SIG-M5 (cell line): ENCODE measurements around the gene KSR1.
"Not testable (repeated sequence)": the region's sequence is repeated elsewhere in the genome, so short reads cannot be mapped to it uniquely, and the experiment has no call there.

ENCODE experiments used
- DNase-seq: peaks from one replicate; lab custom pipeline; 2025; lab: John Stamatoyannopoulos, UW

Gene KSR1

DNA sequence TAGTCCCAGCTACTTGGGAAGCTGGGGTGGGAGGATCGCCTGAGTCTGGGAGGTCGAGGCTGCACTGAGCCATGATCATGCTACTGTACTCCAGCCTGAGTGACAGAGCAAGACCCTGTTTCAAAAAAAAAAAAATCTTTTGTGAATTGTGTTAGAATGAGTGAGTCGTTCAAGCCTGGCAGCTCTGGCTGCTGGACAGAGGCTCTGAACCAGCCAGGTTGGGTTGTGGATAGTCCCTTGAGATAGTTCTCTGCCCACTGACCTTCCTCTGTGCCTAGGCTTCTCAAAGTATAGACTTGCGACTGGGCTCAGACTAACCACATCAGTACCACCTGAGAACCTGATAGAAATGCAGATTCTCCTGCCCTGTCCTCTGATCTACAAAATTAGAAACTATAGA lies 2.2 kb upstream of the KSR1 start:
- DNase-seq = no peak

DNA sequence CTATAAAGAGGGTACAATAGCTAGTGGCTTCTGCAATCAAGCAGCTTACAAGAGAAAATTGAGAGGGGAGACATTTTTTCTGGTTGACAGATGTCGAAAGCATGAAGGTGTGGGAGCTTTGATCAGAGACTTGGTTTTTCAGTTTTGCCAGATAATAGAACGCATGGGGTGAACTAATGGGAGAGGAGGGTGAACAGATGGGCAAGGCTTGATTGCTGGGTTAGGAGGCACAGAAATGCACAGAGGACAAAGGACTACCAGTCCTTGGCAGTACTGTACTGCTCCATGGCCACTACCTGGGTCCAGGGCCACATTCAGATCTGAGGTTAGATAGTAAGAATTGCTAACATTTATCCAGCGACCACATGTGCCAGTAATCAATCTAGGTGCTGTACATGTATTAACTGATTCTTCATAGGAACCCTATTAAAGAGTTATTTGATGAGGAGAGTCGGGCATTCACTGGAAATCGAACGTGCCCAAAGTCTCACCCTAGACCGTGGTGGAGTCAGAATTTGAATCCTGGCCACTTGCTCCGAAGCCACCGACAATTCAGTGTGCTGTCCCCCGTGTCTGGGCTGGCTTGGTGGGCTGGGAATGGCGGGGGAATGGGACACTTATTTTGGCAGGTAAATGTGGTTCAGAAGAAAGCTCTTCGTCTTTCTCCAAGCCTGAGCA lies 873 bp upstream of the KSR1 start:
- no peak for DNase-seq

DNA sequence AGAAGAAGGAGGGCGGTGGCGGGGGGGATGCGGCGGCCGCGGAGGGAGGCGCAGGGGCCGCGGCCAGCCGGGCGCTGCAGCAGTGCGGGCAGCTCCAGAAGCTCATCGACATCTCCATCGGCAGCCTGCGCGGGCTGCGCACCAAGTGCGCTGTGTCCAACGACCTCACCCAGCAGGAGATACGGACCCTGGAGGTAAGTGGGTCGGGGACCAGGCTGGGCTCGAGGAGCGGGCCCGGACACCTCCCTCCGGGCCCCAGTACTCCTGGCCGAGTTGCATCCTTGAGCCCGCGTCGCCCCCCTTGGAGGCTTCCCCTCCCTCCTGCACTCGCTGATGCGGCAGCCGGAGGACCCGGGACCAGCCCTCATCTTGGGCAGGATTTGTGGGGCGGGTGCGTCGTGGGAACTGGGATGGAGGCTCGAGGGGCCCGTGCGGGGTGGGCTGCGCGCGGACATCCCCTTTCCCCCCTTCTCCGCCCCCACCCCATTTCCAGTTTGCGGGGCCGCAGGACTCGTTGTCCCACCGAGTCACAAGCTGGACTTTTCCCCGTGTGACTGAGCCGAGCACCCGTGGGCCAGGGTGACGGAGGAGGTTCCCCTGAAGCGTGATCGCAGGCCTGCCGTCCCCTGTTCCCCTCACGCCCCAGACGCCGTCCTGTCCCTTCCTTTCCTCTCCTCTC lies 572 bp downstream of the KSR1 start:
- DNase-seq = no peak

DNA sequence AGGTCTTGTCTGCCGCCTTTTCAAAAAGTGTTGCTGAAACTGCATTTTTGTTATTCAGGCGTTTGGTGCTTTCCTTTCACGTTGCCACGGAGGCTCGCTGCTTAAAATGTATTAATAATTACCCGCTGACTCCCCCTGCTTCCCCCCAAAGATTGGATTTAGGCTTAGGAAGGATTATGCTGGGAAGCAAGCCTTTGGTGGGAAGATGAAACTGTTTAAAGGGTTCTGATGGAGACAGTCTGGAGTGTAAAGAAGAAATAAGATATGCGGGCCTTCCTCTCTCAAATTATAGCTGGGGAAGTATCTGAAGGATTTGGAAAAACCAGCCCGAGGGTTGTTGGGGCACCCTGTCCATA lies 1.1 kb downstream of the KSR1 start:
- no peak for DNase-seq

DNA sequence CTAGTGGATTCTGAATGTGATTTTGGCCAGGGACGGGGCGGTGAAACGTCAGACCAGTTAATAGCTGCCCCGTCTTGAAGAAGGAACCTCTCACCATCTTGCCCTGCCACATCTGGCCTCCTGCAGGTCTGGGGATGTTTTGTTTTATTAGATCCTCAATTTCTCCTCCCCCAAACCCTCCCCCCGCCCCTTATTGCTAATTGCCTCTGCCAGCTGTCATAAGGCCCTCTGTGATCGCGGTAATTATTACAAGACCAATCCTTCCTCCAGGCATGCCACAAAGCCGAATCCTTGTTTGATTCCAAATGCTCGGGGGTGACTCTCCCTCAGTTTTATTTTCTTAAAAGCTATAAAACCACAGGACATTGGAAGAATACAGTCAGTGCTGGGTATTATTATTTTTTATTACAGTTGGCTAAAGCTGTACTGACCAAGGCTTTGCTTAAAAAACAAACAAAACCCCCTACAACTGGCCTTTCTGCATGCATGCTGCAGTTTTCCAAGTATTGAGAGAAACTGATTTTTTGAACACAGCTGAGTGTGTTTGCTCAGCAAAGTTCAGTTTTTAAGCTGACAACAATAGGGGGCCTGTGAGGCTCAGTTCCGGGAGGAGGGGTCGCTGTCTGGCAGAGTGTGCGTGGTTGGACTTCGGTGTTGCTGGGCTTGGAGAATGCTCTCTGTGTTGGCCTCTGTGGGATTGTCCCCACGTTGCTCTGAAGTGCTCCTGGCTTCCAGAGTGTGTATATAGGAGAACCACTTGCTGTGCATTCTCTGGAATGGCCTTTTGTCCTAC lies 1.7 kb downstream of the KSR1 start:
- DNase-seq = no peak

DNA sequence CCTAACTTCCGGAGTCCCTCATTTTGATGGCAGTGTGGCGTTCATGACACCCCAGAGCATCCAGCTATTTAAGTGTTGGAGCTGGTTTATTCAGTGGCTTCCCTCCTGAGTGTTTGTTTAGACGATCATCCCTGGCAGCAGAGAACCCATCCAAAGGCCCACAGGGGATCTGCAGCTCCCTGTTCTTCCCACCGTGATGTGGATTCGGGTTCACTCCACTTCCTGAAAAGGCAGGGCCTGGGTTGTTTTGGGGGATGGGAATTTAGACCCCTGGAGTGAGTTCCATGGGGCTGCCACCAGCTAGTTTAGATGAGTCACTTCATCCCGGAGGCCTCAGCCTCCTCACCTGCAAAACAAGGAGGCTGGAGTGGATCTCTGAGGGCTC lies 2.3 kb downstream of the KSR1 start:
- no peak for DNase-seq

DNA sequence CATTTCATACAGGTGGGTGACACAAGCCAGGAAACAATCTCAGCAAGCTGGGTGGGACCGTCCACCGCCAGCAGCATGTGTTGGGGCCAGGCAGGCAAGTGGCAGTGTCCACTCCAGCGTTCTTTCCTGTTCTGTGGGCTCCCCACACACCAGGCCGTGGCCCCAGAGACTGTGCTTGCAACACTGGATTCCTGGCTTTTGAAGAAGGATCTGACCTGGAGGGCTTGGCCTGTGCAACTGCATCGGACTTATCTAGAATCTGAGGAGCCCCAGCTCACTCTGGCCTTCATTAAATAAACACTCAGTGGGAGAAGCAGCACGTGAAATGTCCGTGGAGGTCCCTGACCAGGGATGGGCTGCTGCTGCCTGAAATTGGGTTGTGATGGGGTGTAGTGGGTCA lies 3.2 kb downstream of the KSR1 start:
- DNase-seq = no peak

DNA sequence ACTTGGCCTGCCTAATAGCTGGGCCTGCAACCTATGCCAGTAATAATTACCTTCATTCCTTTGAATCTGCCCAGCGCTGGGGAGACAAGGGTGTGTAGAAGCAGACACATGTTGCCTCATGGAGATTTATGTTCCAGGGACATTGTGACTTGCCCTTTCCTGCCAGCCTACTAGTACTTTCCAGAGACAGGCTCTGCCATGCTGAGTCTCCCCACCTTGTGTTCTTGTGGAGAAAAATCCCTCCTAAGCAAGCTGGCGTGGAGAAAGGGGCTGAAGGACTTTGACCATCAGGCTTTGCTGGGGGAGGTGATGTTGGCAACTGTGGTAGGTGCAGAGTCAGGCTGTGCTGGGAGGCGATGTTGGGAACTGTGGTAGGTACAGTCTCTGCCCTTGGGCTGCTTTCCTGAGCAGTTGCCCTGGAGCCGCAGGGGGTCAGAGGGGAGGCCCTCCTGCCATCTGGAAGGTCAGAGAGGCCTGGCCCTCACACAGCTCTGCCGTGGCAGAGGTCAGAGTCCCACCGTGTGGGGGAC lies 4.0 kb downstream of the KSR1 start:
- no peak for DNase-seq

DNA sequence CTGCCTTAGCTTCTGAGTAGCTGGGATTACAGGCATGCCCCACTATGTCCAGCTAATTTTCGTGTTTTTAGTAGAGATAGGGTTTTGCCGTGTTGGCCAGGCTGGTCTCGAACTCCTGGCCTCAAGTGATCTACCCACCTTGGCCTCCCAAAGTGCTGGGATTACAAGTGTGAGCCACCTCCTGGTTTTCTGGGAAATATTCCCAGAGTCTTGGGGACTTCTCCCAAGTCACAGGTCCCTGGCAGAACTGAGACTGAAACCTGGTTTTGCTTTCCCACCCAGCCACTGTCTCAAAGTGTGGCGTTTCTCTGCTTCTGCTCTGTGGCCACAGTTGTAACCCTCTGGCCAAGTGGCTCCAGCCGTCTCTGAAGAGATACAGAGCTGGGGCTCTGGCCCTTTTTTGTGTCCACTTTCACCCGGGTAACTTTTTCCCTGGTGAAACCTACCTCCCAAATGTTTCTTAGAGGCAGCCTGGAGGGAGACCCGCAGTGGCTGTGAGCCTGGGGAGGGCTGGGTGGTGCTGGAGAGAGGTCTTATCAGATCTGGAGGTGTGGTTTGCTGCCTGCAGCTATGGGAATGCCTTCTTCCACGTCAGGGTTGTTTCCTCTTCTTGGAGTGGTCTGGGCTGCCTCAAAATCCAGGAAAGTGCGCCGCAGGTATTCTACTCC lies 5.1 kb downstream of the KSR1 start:
- DNase-seq = no peak

DNA sequence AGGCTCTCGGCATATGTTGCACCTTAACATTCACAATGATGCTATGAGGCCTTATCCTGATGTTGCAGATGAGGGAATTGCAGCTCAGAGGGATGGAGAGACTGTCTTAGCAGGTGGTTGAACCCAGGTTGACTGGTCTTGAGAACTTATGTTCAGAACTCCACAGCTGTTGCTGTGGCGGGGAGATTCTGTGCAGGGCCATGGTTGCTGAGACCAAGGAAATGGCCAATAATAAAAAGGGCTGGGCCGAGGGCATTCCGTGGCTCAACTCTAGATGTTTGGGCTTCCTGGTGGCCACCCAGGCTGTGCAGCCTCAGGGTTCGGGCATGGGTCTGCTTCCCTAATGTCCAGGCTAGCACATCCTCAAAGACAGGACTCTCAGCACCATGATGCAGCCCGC lies 5.9 kb downstream of the KSR1 start:
- DNase-seq = no peak

DNA sequence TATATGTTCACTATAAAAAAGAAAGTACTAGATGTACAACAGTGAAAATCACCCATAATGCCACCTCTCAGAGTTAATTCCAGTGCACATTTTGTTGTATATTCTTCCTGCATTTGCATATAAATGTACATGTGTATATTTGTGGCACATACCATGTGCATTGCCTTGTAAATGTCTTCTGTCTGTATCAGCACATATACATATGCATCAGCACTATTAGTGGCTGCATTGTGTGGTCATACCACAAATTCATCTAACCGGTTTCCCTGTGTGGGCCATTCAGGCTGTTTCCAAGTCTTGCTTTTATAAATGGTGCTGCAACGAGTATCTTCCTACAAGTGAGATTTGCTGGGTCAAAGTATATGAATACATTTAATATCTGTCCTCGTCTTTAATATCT lies 6.5 kb downstream of the KSR1 start:
- no peak for DNase-seq

DNA sequence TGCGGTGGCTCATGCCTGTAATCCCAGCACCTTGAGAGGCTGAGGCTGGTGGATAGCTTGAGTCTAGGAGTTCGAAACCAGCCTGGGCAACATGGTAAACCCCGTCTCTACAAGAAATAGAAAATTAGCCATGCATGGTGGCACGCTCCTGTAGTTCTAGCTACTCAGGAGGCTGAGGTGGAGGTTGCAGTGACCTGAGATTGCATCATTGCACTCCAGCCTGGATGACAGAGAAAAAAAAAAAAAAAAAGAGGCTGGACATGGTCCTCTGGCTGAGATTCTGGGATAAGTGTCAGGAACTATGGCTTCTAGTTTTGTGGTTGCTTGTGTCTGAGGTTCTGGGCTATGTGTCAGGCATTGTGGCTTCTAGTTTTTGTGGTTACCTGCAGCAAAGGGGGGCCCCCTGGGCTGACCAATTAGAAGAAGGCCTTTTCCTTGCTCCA lies 7.0 kb downstream of the KSR1 start:
- no peak for DNase-seq

DNA sequence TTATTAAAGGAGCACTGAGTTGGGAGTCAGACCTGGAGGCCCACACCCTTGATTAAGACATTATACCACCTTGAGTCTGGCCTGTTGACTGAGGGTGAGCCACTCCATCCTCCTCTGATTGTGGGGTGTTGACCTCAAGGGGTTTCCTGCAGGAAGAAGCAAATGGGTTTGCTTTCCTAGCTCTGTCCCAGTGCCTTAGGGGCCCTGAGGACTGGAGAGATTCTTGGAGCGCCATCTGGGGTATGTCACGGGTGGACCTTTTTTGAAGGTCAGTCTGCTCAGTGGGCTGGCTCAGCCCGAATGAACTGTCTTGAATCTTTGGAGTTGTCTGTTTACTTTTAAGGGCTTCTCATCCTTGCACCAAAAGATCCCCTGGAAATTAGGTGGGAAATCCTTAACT lies 7.8 kb downstream of the KSR1 start:
- DNase-seq = not testable (repeated sequence)

DNA sequence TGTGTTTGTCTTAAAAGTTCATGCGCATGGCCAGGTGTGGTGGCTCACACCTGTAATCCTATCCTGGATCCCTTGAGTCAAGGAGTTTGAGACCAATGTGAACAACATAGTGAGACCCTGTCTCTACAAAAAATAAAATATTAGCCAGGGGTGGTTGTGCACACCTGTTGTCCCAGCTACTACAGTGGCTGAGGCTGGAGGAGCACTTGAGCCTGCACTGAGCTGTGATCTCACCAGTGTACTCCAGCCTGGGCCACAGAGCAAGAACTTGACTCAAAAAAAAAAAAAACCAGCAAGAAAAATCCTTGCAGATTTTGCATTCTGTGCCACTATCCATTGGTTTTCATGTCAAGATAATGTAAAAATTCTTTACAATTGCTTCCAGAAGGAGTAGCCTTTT lies 8.2 kb downstream of the KSR1 start:
- no peak for DNase-seq

DNA sequence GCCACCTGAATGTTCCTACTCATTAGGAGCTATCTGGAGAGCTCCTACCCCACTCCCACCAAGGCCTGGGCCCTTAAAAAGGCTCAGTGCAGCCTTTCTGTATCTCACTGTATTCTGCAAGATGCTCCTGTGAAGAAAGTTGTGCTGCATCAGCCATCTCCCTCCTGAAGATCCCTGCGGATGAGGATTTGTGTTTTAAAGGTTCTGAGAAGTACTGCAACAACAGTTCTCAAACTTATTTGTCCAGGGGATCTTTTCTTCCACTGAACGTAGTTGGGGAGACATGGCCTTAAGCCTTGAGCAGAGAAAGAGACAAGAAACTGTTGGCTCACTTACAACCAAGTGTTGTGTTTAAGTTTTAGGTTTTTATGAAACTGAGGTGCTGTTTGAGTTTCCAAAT lies 9.6 kb downstream of the KSR1 start:
- DNase-seq = not testable (repeated sequence)

DNA sequence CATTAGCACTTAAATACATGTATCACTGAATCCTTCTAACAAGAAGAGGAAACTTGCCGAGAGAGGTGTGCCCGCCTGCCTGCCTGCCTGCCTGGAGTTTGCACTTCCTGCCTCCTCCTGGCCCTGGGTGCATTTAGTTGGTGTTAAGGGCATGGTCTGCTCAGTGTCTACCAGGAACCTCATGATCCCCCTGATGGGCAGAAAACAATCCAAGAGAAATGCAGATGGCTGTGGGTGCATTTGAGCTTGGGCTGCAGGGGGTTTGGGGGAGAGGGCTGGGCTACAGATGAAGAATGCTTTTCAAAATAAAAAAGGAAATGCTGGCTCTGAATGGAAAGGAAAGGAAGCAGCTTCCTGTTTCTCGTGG lies 10.1 kb downstream of the KSR1 start:
- DNase-seq = no peak

DNA sequence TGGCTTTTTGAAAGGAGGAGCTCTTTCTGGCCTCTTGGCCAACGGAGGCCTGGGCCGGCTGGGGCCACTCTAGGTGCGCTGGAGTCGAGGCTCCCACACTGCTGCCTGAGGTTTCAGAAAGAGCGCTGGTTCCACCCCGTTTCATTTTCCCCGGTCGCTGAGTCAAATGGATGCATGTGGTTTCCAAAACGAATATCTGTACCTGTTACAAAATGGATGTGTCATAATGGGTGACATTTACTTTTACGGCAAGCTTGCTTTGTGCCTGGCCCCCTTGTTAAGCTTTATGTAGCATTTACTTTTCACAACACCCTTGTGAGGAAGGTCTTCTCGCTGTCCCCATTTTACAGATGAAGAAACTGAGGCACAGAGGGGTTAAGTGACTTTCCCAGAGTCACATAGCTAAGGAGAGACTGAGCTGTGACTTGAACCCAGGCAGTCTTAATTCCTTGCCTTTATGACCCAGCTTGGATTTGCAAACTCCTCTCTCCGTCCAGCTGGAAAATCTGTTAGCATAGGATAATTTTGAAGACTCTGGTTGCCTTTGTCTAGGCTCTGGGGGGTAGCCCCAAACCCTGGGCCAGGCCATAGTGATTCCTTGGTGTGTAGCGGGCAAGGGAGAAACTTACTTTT lies 10.6 kb downstream of the KSR1 start:
- no peak for DNase-seq

DNA sequence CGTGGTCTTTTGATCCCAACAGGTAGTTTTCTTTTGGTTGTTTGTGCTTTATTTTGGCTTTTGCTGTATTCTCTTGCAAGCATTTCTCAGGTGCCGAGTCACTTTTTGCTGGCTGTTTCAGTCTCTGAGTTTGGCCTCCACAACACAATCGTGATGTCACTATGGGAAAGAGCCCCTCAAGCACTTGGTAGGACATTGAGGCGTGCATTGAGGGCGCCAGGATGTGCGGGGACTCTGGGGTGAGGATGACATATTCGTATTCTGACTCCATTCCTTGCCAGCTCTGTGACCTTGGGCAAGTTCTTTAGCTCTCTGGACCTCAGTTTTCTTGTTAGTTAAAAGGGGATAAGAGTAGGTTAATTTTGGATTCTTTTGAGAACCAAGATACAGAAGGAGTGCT lies 13.0 kb downstream of the KSR1 start:
- DNase-seq = no peak

DNA sequence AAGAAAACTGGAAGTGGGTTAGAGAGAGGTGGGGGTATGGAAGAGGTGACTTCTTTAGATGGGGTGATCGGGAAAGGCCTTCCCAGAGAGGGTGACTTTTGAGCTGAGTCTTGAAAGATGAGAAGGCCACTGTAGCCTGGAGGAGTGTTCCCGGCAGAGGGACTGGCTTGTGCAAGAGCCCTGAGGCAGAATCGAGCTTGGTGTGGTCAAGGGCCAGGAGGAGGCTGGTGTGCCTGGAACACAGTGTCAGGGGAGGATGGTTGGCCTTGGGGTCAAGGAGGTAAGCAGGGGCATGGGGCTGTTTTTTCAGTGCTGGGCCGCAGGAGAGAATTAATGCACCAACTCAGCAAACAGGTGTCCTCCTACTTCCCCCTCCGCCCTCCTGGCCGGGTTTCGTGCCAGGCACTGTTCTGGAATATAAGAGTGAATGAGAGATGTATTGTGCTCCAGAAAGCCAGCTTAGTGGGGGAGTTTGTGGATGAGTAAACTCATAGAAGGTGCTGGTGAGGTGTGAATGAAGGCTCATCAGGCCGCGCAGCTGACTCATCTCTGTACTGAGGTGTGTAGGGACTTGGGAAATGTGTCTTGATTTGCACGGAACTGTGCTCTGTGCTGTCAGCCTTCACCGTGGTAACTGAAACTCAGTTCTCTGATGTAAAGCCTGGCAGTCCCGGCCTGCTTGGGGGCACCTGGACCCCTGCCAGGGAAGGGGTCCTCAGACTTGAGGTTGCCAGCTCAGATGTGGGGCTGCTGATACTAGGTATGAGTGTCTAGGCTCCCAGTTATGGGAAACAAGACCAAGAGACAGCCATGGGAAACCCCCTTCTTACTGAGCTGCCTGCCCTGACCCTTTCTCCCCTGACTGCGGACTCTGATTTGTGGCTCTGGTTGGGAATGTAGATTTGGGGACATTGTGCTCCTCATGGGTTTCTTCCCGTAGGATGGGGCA lies 15.3 kb downstream of the KSR1 start:
- no peak for DNase-seq

DNA sequence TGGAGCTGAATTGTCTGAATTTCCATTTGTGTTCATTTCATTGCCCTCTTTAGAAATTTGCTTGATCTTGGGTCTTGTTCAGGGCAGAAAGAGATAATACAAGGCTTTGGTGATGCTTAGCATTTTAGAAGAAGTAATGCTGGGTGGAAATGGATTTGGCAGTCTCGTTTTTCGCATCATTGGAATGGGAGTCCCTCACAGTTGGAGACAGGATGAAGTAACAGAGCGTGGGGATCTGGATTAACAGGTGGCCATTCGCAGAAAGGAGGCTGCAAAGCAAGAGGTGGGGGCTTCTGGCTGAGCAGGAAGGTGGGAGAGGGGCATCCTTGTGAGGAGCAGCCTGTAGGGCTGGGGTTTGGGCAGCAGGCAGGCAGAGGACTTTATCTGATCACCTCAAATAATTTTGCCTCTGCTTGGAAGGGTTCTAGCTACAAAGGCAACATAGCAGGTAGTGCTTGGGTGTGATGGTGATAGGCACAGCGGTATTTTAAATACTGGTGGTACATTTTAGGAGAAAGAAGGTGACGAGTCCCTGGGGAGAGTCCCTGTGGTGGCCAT lies 17.0 kb downstream of the KSR1 start:
- DNase-seq = no peak
